WTC11 (cell line): ENCODE measurements around the gene SRSF8. TPM values are rescaled to one million over a fixed set of nuclear protein-coding genes. Genes with fewer than 3 reads are reported as not detected.

Experiments used
- ATAC-seq: fragments of 200-7000 bp; cut with Tn5 transposase; 2 replicates; pipeline ENCODE4 v1.10.0; 2021; ENCODE audit warnings: mild to moderate bottlenecking, moderate library complexity
- CTCF ChIA-PET: fragments of 300-600 bp; sonication (Branson Sonifier 250); formaldehyde crosslinking; loops from one replicate; lab custom pipeline; 2021; ENCODE audit warnings: antibody characterized with exemption; lab: Charles Lee
- POLR2A ChIA-PET: fragments of 350-600 bp; sonication (Branson Sonifier 250); formaldehyde crosslinking; loops from one replicate; lab custom pipeline; 2021; ENCODE audit warnings: antibody characterized with exemption; lab: Charles Lee
- DNase-seq: peaks from one replicate; pipeline ENCODE4 v3.0.0; 2021; ENCODE audit warnings: low spot score
- H3K27ac Mint-ChIP-seq: 2 replicates; pipeline ENCODE4 v1.8.0; 2021; ENCODE audit warnings: mixed read lengths
- H3K27me3 Mint-ChIP-seq: 2 replicates; pipeline ENCODE4 v1.8.0; 2021; ENCODE audit warnings: low read depth, mild to moderate bottlenecking, moderate library complexity, mixed read lengths
- H3K36me3 Mint-ChIP-seq: 2 replicates; pipeline ENCODE4 v1.8.0; 2021; ENCODE audit warnings: mixed read lengths
- H3K4me1 Mint-ChIP-seq: 2 replicates; pipeline ENCODE4 v1.8.0; 2022; ENCODE audit warnings: mixed read lengths
- H3K4me3 Mint-ChIP-seq: 2 replicates; pipeline ENCODE4 v1.8.0; 2021; ENCODE audit warnings: mild to moderate bottlenecking, moderate library complexity, mixed read lengths
- H3K9me3 Mint-ChIP-seq: 2 replicates; pipeline ENCODE4 v1.8.0; 2021; ENCODE audit warnings: mixed read lengths
- AR ChIP-seq: fragments of 250-450 bp; sonication (Bioruptor Pico); IDR thresholded peaks from 2 replicates; pipeline ENCODE4 v1.9.0; 2021; ENCODE audit warnings: mild to moderate bottlenecking
- ATF3 ChIP-seq: sonication (generic); formaldehyde crosslinking; conservative IDR thresholded peaks from 2 replicates; pipeline ENCODE4 v1.8.1; 2022; ENCODE audit warnings: mild to moderate bottlenecking, missing genetic modification reagents
- CDX4 ChIP-seq: fragments of 250-450 bp; sonication (Bioruptor Pico); IDR thresholded peaks from 2 replicates; pipeline ENCODE4 v1.9.0; 2021; ENCODE audit warnings: moderate library complexity, mild to moderate bottlenecking, inconsistent platforms, borderline replicate concordance
- E2F4 ChIP-seq: sonication (generic); formaldehyde crosslinking; IDR thresholded peaks from 2 replicates; pipeline ENCODE4 v1.8.1; 2022; ENCODE audit warnings: low read depth, mild to moderate bottlenecking, moderate library complexity, missing genetic modification reagents, borderline replicate concordance
- EMX1 ChIP-seq: fragments of 250-450 bp; sonication (Bioruptor Pico); IDR thresholded peaks from 2 replicates; pipeline ENCODE4 v1.8.0; 2021; ENCODE audit warnings: mild to moderate bottlenecking
- FOXJ3 ChIP-seq: sonication (generic); formaldehyde crosslinking; IDR thresholded peaks from 2 replicates; pipeline ENCODE4 v1.9.0; 2021; ENCODE audit warnings: missing genetic modification reagents, mild to moderate bottlenecking, borderline replicate concordance
- FOXK1 ChIP-seq: sonication (generic); formaldehyde crosslinking; IDR thresholded peaks from 2 replicates; pipeline ENCODE4 v1.8.0; 2022; ENCODE audit warnings: mild to moderate bottlenecking, moderate library complexity, missing genetic modification reagents
- FOXP1 ChIP-seq: sonication (generic); formaldehyde crosslinking; IDR thresholded peaks from 2 replicates; pipeline ENCODE4 v1.8.0; 2022; ENCODE audit warnings: missing genetic modification reagents, mild to moderate bottlenecking, moderate library complexity, borderline replicate concordance
- IRF2 ChIP-seq: sonication (generic); formaldehyde crosslinking; IDR thresholded peaks from 2 replicates; pipeline ENCODE4 v1.8.0; 2022; ENCODE audit warnings: low read depth, missing genetic modification reagents, borderline replicate concordance
- JAZF1 ChIP-seq: fragments of 250-450 bp; sonication (Bioruptor Pico); IDR thresholded peaks from 2 replicates; pipeline ENCODE4 v1.9.0; 2021; ENCODE audit warnings: moderate library complexity, mild to moderate bottlenecking, inconsistent platforms
- JUN ChIP-seq: sonication (generic); formaldehyde crosslinking; IDR thresholded peaks from 2 replicates; pipeline ENCODE4 v1.8.0; 2023; ENCODE audit warnings: mild to moderate bottlenecking, missing genetic modification reagents
- NFATC4 ChIP-seq: fragments of 250-450 bp; sonication (Bioruptor Pico); IDR thresholded peaks from 2 replicates; pipeline ENCODE4 v1.9.0; 2021; ENCODE audit warnings: mild to moderate bottlenecking
- NR2C2 ChIP-seq: sonication (generic); formaldehyde crosslinking; IDR thresholded peaks from 2 replicates; pipeline ENCODE4 v1.8.0; 2022; ENCODE audit warnings: mild to moderate bottlenecking, missing genetic modification reagents
- SOX15 ChIP-seq: fragments of 250-450 bp; sonication (Bioruptor Pico); IDR thresholded peaks from 2 replicates; pipeline ENCODE4 v1.9.0; 2021; ENCODE audit warnings: mild to moderate bottlenecking
- TEAD1 ChIP-seq: sonication (generic); formaldehyde crosslinking; IDR thresholded peaks from 2 replicates; pipeline ENCODE4 v1.8.0; 2022; ENCODE audit warnings: mild to moderate bottlenecking, missing genetic modification reagents
- TP53 ChIP-seq: sonication (generic); formaldehyde crosslinking; IDR thresholded peaks from 2 replicates; pipeline ENCODE4 v1.8.1; 2023; ENCODE audit warnings: mild to moderate bottlenecking, missing genetic modification reagents
- ZNF138 ChIP-seq: sonication (generic); formaldehyde crosslinking; conservative IDR thresholded peaks from 2 replicates; pipeline ENCODE4 v1.8.1; 2022; ENCODE audit warnings: mild to moderate bottlenecking, moderate library complexity, missing genetic modification reagents
- total RNA-seq: library from RNA; stranded (reverse); gene quantifications from 3 replicates; pipeline ENCODE4 v1.2.3, GENCODE V29; 2021
- TF ChIP-seq, protein P1 (sequence below): sonication (generic); formaldehyde crosslinking; IDR thresholded peaks from 2 replicates; pipeline ENCODE4 v1.8.1; 2022; ENCODE audit warnings: low read depth, missing genetic modification reagents, borderline replicate concordance
- TF ChIP-seq, protein P2 (sequence below): sonication (generic); formaldehyde crosslinking; IDR thresholded peaks from 2 replicates; pipeline ENCODE4 v1.8.0; 2023; ENCODE audit warnings: mild to moderate bottlenecking, missing genetic modification reagents

Gene SRSF8
- total RNA-seq, 1 experiment from 2014 or later: 20.9 TPM

GRCh38 chr11:95081010-95081409 is 14.3 kb downstream of the SRSF8 start:
- TF ChIP-seq ZNF138 (no peak), NR2C2 (no peak)
- Mint-ChIP-seq H3K36me3 (no peaks in the 10 kb centered on the region), H3K27me3 (peaks cover 11% of the 10 kb centered on the region), H3K27ac (no peak overlapping the region), H3K4me3 (no peak overlapping the region), H3K9me3 (no peaks in the 10 kb centered on the region), H3K4me1 (peaks cover 7% of the 10 kb centered on the region)
- ATAC-seq: no peak
- CTCF ChIA-PET: interaction anchor here (0.9 to 2.9 kb wide), 4 partner anchors 9 to 340 kb away, joined by 3 to 11 read pairs (median 6); partner anchors contain the start of gene ENDOD1
- no peak for DNase-seq
- POLR2A ChIA-PET: interaction anchor here (0.9 kb wide), 1 partner anchor 14 kb away, joined by 4 read pairs; no protein-coding TSS in a partner anchor

DNA sequence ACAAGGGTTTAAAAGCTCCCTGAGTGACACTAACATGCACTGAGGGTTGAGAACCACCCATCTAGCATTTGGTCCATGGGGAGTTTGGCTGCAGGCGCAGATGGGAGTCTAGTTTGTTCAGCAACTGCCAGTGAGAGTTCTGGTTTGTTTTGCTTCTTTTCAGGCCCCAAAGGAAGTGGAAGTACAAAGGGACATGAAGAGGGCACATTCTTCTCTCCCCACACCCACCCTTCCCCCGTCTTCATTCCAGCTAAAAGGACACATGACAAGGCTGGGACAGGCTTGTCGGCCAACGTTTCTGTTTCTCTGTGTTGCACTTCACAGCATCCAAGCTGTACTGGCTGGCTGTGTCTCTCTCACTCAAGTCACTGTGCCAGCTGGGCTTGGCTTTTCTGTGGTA is 14.7 kb downstream of the SRSF8 start:
- Mint-ChIP-seq H3K36me3 (no peaks in the 10 kb centered on the region), H3K27ac (no peak overlapping the region), H3K4me3 (no peak overlapping the region)
- DNase-seq: no peak
- TF ChIP-seq IRF2 (CRISPR knock-in tag): no peak
- no peak for TF ChIP-seq EMX1
- no peak for TF ChIP-seq TP53 (CRISPR knock-in tag)
- no peak for TF ChIP-seq FOXK1
- no peak for TF ChIP-seq FOXJ3 (CRISPR knock-in tag)
- TF ChIP-seq ATF3: no peak
- TF ChIP-seq SOX15 (CRISPR knock-in tag): no peak
- TF ChIP-seq E2F4 (CRISPR knock-in tag): no peak
- no peak for TF ChIP-seq JAZF1 (CRISPR knock-in tag)
- TF ChIP-seq, protein P1, sequence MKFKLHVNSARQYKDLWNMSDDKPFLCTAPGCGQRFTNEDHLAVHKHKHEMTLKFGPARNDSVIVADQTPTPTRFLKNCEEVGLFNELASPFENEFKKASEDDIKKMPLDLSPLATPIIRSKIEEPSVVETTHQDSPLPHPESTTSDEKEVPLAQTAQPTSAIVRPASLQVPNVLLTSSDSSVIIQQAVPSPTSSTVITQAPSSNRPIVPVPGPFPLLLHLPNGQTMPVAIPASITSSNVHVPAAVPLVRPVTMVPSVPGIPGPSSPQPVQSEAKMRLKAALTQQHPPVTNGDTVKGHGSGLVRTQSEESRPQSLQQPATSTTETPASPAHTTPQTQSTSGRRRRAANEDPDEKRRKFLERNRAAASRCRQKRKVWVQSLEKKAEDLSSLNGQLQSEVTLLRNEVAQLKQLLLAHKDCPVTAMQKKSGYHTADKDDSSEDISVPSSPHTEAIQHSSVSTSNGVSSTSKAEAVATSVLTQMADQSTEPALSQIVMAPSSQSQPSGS (CRISPR knock-in tag): no peak
- no peak for TF ChIP-seq CDX4 (CRISPR knock-in tag)
- no peak for TF ChIP-seq FOXP1 (CRISPR knock-in tag)
- no peak for TF ChIP-seq AR (CRISPR knock-in tag)
- TF ChIP-seq, all 79 proteins: peak for 0
- Mint-ChIP-seq H3K4me1 (peaks cover 7% of the 10 kb centered on the region), H3K9me3 (no peaks in the 10 kb centered on the region), H3K27me3 (peaks cover 15% of the 10 kb centered on the region)
- POLR2A ChIA-PET: interaction anchor here (0.9 kb wide), 1 partner anchor 14 kb away, joined by 4 read pairs; no protein-coding TSS in a partner anchor
- CTCF ChIA-PET: interaction anchor here (0.9 to 2.9 kb wide), 4 partner anchors 9 to 341 kb away, joined by 3 to 11 read pairs (median 6); partner anchors contain the start of gene ENDOD1
- ATAC-seq: peak; percentile 55

- ATAC-seq (no peak), DNase-seq (no peak)
- H3K27me3 Mint-ChIP-seq: peaks cover 23% of the 10 kb centered on the region
- CTCF ChIA-PET: no interaction called here
- H3K36me3 Mint-ChIP-seq: no peaks in the 10 kb centered on the region
- no peaks in the 10 kb centered on the region for H3K9me3 Mint-ChIP-seq
- no peak overlapping the region for H3K27ac Mint-ChIP-seq
- POLR2A ChIA-PET: no interaction called here
- H3K4me1 Mint-ChIP-seq: peaks cover 7% of the 10 kb centered on the region
- no peak overlapping the region for H3K4me3 Mint-ChIP-seq
- TF ChIP-seq TEAD1 (CRISPR knock-in tag) (no peak), FOXP1 (CRISPR knock-in tag) (no peak), AR (CRISPR knock-in tag) (no peak), NFATC4 (CRISPR knock-in tag) (no peak), JUN (no peak)
- TF ChIP-seq, protein P2, sequence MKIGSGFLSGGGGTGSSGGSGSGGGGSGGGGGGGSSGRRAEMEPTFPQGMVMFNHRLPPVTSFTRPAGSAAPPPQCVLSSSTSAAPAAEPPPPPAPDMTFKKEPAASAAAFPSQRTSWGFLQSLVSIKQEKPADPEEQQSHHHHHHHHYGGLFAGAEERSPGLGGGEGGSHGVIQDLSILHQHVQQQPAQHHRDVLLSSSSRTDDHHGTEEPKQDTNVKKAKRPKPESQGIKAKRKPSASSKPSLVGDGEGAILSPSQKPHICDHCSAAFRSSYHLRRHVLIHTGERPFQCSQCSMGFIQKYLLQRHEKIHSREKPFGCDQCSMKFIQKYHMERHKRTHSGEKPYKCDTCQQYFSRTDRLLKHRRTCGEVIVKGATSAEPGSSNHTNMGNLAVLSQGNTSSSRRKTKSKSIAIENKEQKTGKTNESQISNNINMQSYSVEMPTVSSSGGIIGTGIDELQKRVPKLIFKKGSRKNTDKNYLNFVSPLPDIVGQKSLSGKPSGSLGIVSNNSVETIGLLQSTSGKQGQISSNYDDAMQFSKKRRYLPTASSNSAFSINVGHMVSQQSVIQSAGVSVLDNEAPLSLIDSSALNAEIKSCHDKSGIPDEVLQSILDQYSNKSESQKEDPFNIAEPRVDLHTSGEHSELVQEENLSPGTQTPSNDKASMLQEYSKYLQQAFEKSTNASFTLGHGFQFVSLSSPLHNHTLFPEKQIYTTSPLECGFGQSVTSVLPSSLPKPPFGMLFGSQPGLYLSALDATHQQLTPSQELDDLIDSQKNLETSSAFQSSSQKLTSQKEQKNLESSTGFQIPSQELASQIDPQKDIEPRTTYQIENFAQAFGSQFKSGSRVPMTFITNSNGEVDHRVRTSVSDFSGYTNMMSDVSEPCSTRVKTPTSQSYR (CRISPR knock-in tag): no peak
These were observed 15.9 kb downstream of the SRSF8 start for GRCh38 chr11:95082576-95083001.
